DMS153 treated with DMSO at 0.1 percent for 48 hours (cell line): ENCODE results near the gene RNF44.

Experiments
- DNase-seq: peaks from one replicate; lab custom pipeline; 2025; ENCODE audit not compliant: unreplicated experiment; lab: John Stamatoyannopoulos, UW

The RNF44 gene

GRCh38 chr5:176536902-176537553, at the start of gene RNF44:
RNF44 (minus strand) TSS chr5:176537402; CDS start chr5:176532472, 4,930 bp downstream.
- DNase-seq: peak; percentile 55

- no peak for DNase-seq
Measured at GRCh38 chr5:176583076-176583475, 45.9 kb upstream of the RNF44 start.

GRCh38 chr5:176581361-176581760, 44.2 kb upstream of the RNF44 start:
- no peak for DNase-seq

GRCh38 chr5:176579323-176579722, 42.1 kb upstream of the RNF44 start:
- no peak for DNase-seq

GRCh38 chr5:176578391-176578808, 41.2 kb upstream of the RNF44 start:
- DNase-seq: no peak

GRCh38 chr5:176577312-176578176, 40.3 kb upstream of the RNF44 start:
- DNase-seq: no peak

- DNase-seq: no peak
Measured at GRCh38 chr5:176575488-176576422, 38.6 kb upstream of the RNF44 start.

GRCh38 chr5:176575066-176575465, 37.9 kb upstream of the RNF44 start:
- DNase-seq: no peak

- no peak for DNase-seq
Measured at GRCh38 chr5:176574297-176574591, 37.0 kb upstream of the RNF44 start.

GRCh38 chr5:176573564-176574296, 36.5 kb upstream of the RNF44 start:
- no peak for DNase-seq

- DNase-seq: no peak
Measured at GRCh38 chr5:176570044-176570443, 32.8 kb upstream of the RNF44 start.

GRCh38 chr5:176568657-176569056, 31.5 kb upstream of the RNF44 start:
- DNase-seq: no peak

- DNase-seq: no peak
Measured at GRCh38 chr5:176565760-176566288, 28.6 kb upstream of the RNF44 start.

- no peak for DNase-seq
Measured at GRCh38 chr5:176564002-176564401, 26.8 kb upstream of the RNF44 start.

- no peak for DNase-seq
Measured at GRCh38 chr5:176562189-176562588, 25.0 kb upstream of the RNF44 start.

- no peak for DNase-seq
Measured at GRCh38 chr5:176561259-176561658, 24.1 kb upstream of the RNF44 start.

- no peak for DNase-seq
Measured at GRCh38 chr5:176560364-176560763, 23.2 kb upstream of the RNF44 start.

- no peak for DNase-seq
Measured at GRCh38 chr5:176559683-176560082, 22.5 kb upstream of the RNF44 start.

- DNase-seq: no peak
Measured at GRCh38 chr5:176557846-176558245, 20.6 kb upstream of the RNF44 start.

- DNase-seq: no peak
Measured at GRCh38 chr5:176553260-176554085, 16.3 kb upstream of the RNF44 start.
